NCI-H446 (cell line): ENCODE measurements around the gene ATP6V1G3.
"Not testable (repeated sequence)": the region's sequence is repeated elsewhere in the genome, so short reads cannot be mapped to it uniquely, and the experiment has no call there.

Experiments used
- DNase-seq, 2 experiments: peaks; one replicate each; lab custom pipeline; 2025; lab: John Stamatoyannopoulos, UW

Gene ATP6V1G3

GRCh38 chr1:198496216-198497143 is 44.0 kb downstream of the ATP6V1G3 start:
- no peak for DNase-seq

DNA sequence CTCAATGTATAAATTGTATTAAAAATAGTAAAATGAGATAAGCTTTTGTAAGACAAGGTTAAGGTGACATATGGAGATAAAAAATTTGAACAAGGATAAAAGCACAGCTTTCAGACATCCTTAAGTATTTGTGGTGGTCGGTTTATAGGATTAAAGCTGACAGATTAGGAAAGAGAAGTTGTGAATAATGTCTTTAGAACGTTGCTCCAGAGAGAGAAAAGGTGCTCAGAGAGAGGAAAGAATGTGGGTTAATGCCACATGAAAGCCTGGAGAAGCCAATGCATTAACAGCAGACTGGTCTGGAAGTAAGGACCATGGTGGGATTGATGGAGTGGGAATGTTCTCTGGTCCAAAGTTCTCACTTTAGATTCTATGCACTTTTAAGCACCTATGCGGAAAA is 44.8 kb downstream of the ATP6V1G3 start:
- no peak for DNase-seq

- DNase-seq: no peak
Measured at GRCh38 chr1:198494658-198495103, 45.8 kb downstream of the ATP6V1G3 start.

GRCh38 chr1:198494139-198494538 is 46.3 kb downstream of the ATP6V1G3 start:
- DNase-seq: no peak

- DNase-seq: no peak
Measured at GRCh38 chr1:198493329-198493728, 47.2 kb downstream of the ATP6V1G3 start.

DNA sequence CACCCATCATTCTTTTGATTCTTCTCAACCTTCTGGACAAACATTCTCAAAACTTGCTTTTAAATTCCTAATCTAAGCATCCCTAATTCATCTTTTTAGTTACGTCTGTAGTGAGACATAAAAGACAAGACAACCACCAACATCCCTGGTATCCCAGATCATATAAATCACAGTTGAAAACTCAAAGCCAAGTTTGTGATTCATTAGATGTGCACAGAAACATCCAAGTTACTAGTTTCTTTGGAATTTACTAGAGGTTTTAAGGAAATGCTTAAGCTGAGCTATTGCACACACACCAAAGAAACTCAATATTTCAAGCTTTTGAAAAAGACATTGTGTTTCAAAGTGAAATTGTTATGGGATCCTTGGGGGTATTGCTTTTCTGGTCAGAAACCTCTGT is 47.6 kb downstream of the ATP6V1G3 start:
- DNase-seq: no peak

DNA sequence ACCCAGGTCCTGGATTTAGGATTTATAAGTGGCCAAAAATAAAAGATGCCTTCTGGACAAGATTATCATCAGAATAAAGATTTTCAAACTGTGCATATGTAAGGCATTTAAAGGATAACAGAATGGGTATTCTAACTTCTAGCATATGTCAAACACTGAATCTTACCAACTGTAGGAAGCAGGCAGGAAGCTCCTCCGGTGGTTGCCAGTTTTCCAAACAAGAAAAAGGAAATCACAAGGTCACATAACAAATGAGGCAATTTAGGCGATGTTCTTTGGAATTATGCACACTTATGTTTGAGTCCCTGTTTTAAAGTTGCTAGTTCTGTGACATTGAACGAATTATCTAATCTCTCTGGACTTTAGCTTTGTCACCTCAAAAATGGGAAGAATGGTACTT is 48.9 kb downstream of the ATP6V1G3 start:
- DNase-seq: no peak

DNA sequence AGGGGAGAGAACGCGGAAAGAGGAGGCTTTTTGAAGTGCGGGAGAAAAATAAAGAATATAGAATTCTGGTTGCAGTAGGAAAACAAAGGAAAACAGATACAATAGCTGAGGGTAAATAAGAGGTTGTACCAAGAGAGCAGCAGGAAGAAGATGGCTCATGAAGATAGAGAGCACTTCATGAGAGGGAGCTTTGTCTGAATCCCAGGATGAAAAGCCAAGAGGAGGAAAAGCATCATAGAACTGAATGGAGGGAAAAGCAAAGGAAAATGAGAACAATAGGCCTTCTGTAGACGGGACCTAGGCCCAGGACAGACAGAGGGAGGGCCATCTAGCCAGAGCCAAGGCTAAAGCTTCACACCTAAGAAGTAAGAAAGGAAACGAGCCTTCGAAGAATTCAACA is 49.5 kb downstream of the ATP6V1G3 start:
- no peak for DNase-seq

- DNase-seq: no peak
Measured at GRCh38 chr1:198490224-198490623, 50.3 kb downstream of the ATP6V1G3 start.

DNA sequence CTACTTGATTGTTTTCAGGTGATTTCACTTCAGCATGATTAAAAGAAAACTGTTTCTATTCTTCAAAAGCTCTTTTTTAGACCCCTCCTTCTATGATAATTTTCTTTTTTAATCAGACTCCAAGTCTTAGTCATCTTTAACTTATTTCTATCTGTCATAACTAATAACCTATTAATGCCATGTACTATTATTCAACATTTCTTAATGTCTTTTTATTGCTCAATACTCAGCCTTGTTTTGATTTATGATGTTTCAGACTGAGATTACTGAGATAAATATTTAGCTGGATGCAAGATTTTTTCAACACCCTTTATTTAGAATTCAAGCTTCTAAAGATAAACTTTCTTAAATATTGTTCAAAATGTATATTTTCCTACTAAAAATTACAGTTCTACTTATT is 53.6 kb downstream of the ATP6V1G3 start:
- DNase-seq: no peak

GRCh38 chr1:198483645-198484044 is 56.8 kb downstream of the ATP6V1G3 start:
- no peak for DNase-seq

DNA sequence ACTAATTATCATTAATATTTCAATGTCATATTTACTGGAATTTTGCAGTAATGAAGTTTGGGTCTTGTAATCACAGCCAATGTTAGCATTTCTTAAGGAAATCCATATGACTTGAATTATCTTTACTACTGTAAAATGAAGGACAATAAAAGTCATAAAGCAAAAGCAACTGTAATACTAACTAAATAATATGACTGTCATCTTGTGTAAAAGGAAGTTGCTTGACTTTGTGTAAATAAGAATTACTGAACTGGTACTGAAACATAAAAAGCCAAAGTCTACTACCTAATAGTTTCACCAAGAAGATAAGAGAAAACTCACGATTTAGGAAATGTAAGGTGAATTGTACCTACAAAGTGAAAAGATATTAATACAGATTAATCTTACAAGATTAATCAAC is 57.5 kb downstream of the ATP6V1G3 start:
- DNase-seq: no peak

DNA sequence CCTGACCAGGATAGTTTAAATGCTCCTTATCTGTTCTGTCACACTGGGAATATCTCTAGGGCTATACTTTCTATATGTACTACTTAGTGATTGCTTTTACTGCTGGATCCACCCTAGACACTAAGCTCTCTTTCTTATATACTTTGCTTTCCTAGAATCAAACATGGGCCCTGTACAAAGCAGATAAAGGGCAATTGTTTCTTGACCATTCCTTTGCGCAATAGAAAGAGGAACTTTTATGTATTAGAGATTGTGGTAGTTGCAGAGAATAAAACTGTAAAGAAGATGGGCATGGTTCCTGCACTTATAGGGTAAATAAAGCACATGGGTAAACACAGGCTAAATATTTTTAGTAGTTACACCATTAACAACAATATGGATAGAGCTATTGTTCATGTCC is 58.8 kb downstream of the ATP6V1G3 start:
- no peak for DNase-seq

GRCh38 chr1:198480876-198481275 is 59.6 kb downstream of the ATP6V1G3 start:
- DNase-seq: no peak

DNA sequence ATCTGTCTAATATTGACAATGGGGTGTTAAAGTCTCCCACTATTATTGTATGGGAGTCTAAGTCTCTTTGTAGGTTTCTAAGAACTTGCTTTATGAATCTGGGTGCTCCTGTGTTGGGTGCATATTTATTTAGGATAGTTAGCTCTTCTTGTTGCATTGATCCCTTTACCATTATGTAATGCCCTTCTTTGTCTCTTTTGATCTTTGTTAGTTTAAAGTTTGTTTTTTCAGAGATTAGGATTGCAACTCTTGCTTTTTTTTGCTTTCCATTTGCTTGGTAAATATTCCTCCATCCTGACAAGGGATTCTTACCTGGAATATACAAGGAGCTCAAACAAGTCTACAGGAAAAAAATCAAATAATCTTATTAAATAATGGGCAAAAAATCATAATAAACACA is 63.1 kb downstream of the ATP6V1G3 start:
- not testable (repeated sequence) for DNase-seq
